GM12878 (cell line): Measurements from ENCODE around the gene SLC46A2. TPM values are rescaled to one million over a fixed set of nuclear protein-coding genes. Genes with fewer than 3 reads are reported as not detected.

Source experiments
- ATAC-seq: fragments of 200-7000 bp; cut with Tn5 transposase; 3 replicates; pipeline ENCODE4 v1.9.1; 2020; ENCODE audit warnings: mild to moderate bottlenecking, moderate library complexity
- BruUV-seq: library from RNA; stranded (reverse); fragments of 400-500 nt; replicated peaks from 2 replicates; lab custom pipeline; 2021; lab: Mats Ljungman, UMichigan
- CTCF ChIA-PET: fragments of 300-600 bp; sonication (Branson Sonifier 250); formaldehyde crosslinking; extraction: SDS; loops from one replicate; lab custom pipeline; 2021; ENCODE audit warnings: inconsistent platforms; lab: Yijun Ruan, JAX
- POLR2A ChIA-PET: fragments of 350-600 bp; formaldehyde crosslinking; extraction: SDS; loops from one replicate; lab custom pipeline; 2021; ENCODE audit warnings: inconsistent platforms; lab: Charles Lee
- RAD21 ChIA-PET: fragments of 300-600 bp; sonication (Branson Sonifier 250); formaldehyde crosslinking; loops from one replicate; lab custom pipeline; 2023; ENCODE audit warnings: antibody characterized with exemption; ENCODE audit not compliant: unreplicated experiment; lab: Charles Lee
- SMC1A ChIA-PET: fragments of 300-600 bp; sonication (Branson Sonifier 250); formaldehyde crosslinking; loops from one replicate; lab custom pipeline; 2023; ENCODE audit not compliant: unreplicated experiment, uncharacterized antibody; lab: Charles Lee
- DNase-seq: peaks from one replicate; pipeline ENCODE4 v3.0.0-alpha.2; 2011; ENCODE audit warnings: low read depth, low spot score
- FAIRE-seq: peaks from 3 replicates; lab custom pipeline; 2011; peaks lifted over from hg19 to GRCh38; lab: Jason Lieb, UNC
- H2AFZ ChIP-seq: 2 replicates; pipeline ENCODE4 v1.6.0; 2011; ENCODE audit warnings: low read depth, low read length, control low read depth; ENCODE audit not compliant: control insufficient read depth
- H3K27ac ChIP-seq: 2 replicates; pipeline ENCODE4 v1.5.1; 2011; ENCODE audit warnings: control low read depth; ENCODE audit not compliant: control insufficient read depth, insufficient read depth
- H3K27me3 ChIP-seq, 2 experiments: replicated peaks in 1 of 2; 2 replicates each; pipeline versions ENCODE4 v1.6.0 to v1.6.1; 2011; ENCODE audit warnings: low read length in 1 of 2; ENCODE audit not compliant: control insufficient read depth in 2 of 2, insufficient read depth in 2 of 2
- H3K36me3 ChIP-seq, 2 experiments: 2 replicates each; pipeline ENCODE4 v1.5.1; 2011; ENCODE audit warnings: low read length in 1 of 2; ENCODE audit not compliant: control insufficient read depth in 2 of 2, insufficient read depth in 2 of 2
- H3K4me1 ChIP-seq: 2 replicates; pipeline ENCODE4 v1.6.1; 2011; ENCODE audit warnings: mild to moderate bottlenecking, low read length, moderate library complexity, mixed read lengths; ENCODE audit not compliant: control insufficient read depth, insufficient read depth
- H3K4me2 ChIP-seq: 2 replicates; pipeline ENCODE4 v1.6.0; 2011; ENCODE audit warnings: control low read depth; ENCODE audit not compliant: control insufficient read depth, insufficient read depth
- H3K4me3 ChIP-seq: fragments of 200-600 bp; sonication (generic); 2 replicates; pipeline ENCODE4 v1.5.1; 2016
- H3K79me2 ChIP-seq: 2 replicates; pipeline ENCODE4 v1.6.0; 2011; ENCODE audit warnings: low read length; ENCODE audit not compliant: control insufficient read depth, insufficient read depth
- H3K9ac ChIP-seq: 2 replicates; pipeline ENCODE4 v1.8.0; 2011; ENCODE audit warnings: low read length, control low read depth, mixed read lengths; ENCODE audit not compliant: control insufficient read depth, insufficient read depth
- H3K9me3 ChIP-seq: replicated peaks from 3 replicates; pipeline ENCODE4 v1.5.1; 2011; ENCODE audit warnings: mild to moderate bottlenecking, low read length; ENCODE audit not compliant: control insufficient read depth, insufficient read depth
- H4K20me1 ChIP-seq: 2 replicates; pipeline ENCODE4 v1.6.0; 2011; ENCODE audit not compliant: control insufficient read depth, insufficient read depth
- PML ChIP-seq: IDR thresholded peaks from 2 replicates; pipeline ENCODE4 v1.6.1; 2012; ENCODE audit warnings: low read length, inconsistent platforms
- ZBED1 ChIP-seq: IDR thresholded peaks from 2 replicates; pipeline ENCODE4 v1.6.1; 2016; ENCODE audit warnings: borderline replicate concordance
- ZBTB4 ChIP-seq: fragments of 450-650 bp; formaldehyde crosslinking; IDR thresholded peaks from 2 replicates; pipeline ENCODE4 v1.4.0; 2022; ENCODE audit warnings: mild to moderate bottlenecking, moderate library complexity
- ZBTB40 ChIP-seq: fragments of 450-650 bp; IDR thresholded peaks from 2 replicates; pipeline ENCODE4 v1.6.1; 2016; ENCODE audit warnings: mild to moderate bottlenecking, moderate library complexity, borderline replicate concordance
- WGBS: methylation state at CpG from one replicate; pipeline ENCODE4 v1.1.6; 2016; ENCODE audit warnings: low lambda C conversion rate; ENCODE audit not compliant: insufficient replicate concordance, insufficient coverage; ENCODE audit errors: missing lambda C conversion rate; 5-methylcytosine and 5-hydroxymethylcytosine counted together
- in situ Hi-C: fragments of 300-500 bp; cut with MboI; formaldehyde crosslinking; loops from 9 replicates; pipeline ENCODE4 v1.14.3; 2018; ENCODE audit warnings: mixed read lengths
- intact Hi-C: fragments of 100-400 bp; cut with micrococcal nuclease; formaldehyde crosslinking; loops from one replicate; pipeline ENCODE4 v1.14.2; 2022; ENCODE audit not compliant: unreplicated experiment
- polyA plus RNA-seq, 11 experiments: library from polyadenylated mRNA; depleted of rRNA in 4 of 11; unstranded in 6 of 11; stranded (reverse) in 5 of 11; fragments of >200 nt; fragmentation: Nextera tagmentation in 4 of 11; fragmentation: Illumina TruSeq in 1 of 11; extraction: Ambion mirVana in 4 of 11; extraction: Trizol in 1 of 11; gene quantifications; 1 replicate in 1 of 11; 2 replicates in 10 of 11; pipeline versions ENCODE4 v1.2.1 to v1.2.3, GENCODE V29; 2011 to 2016; ENCODE audit warnings: inconsistent platforms in 2 of 11, missing spikeins in 2 of 11, low read depth in 1 of 11
- total RNA-seq, 4 experiments: library from RNA; depleted of rRNA in 3 of 4; stranded (reverse); fragments of >200 nt in 3 of 4; fragmentation: Illumina TruSeq in 1 of 4; extraction: Trizol in 1 of 4; gene quantifications; 2 replicates each; pipeline versions ENCODE4 v1.2.1 to v1.2.3, GENCODE V29; 2013 to 2021
- TF ChIP-seq, protein P1 (sequence below): fragments of 450-650 bp; IDR thresholded peaks from 2 replicates; pipeline ENCODE4 v1.6.1; 2017; ENCODE audit warnings: borderline replicate concordance

SLC46A2 gene
- total and polyA plus RNA-seq, 10 of the 15 experiments (the other 5 are each of a cell fraction or from before 2014, with no cell fraction given), result not detected

- no peak for TF ChIP-seq ZBTB40
Measured at GRCh38 chr9:112921549-112921948, 30.9 kb upstream of the SLC46A2 start (continued).

- no peak overlapping the region for H3K4me3 ChIP-seq
- no TSS peak for BruUV-seq
- H3K27me3 ChIP-seq, result no peaks in the 10 kb centered on the region; a peak in 1 of 4 replicates
- DNase-seq (no peak), FAIRE-seq (no peak), ATAC-seq (no peak)
- no peaks in the 10 kb centered on the region for H3K36me3 ChIP-seq
- H3K4me1 ChIP-seq, result no peaks in the 10 kb centered on the region
- intact Hi-C loops, result no loop called here
- no peak overlapping the region for H3K27ac ChIP-seq
- no peak overlapping the region for H2AFZ ChIP-seq
- no peaks in the 10 kb centered on the region for H4K20me1 ChIP-seq
- no peak overlapping the region for H3K9ac ChIP-seq
- H3K79me2 ChIP-seq, result no peaks in the 10 kb centered on the region
- 0% methylated on average over 1 of the region's 1 CpG for WGBS
- CTCF ChIA-PET, result interaction anchor here (2.0 to 2.4 kb wide), 2 partner anchors 15 to 194 kb away, joined by 5 to 9 read pairs; no protein-coding TSS in a partner anchor
- H3K9me3 ChIP-seq, result no peaks in the 10 kb centered on the region
- RAD21 ChIA-PET, result no interaction called here
- no peak overlapping the region for H3K4me2 ChIP-seq
- TF ChIP-seq, protein P1, sequence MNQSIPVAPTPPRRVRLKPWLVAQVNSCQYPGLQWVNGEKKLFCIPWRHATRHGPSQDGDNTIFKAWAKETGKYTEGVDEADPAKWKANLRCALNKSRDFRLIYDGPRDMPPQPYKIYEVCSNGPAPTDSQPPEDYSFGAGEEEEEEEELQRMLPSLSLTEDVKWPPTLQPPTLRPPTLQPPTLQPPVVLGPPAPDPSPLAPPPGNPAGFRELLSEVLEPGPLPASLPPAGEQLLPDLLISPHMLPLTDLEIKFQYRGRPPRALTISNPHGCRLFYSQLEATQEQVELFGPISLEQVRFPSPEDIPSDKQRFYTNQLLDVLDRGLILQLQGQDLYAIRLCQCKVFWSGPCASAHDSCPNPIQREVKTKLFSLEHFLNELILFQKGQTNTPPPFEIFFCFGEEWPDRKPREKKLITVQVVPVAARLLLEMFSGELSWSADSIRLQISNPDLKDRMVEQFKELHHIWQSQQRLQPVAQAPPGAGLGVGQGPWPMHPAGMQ, result no peak
- no peak for TF ChIP-seq ZBTB4 (CRISPR knock-in tag)
- TF ChIP-seq PML, result no peak
- no peak for TF ChIP-seq ZBED1
- POLR2A ChIA-PET, result no interaction called here
- in situ Hi-C loops, result no loop called here
- SMC1A ChIA-PET, result no interaction called here
Measured at GRCh38 chr9:112917987-112918362, 27.3 kb upstream of the SLC46A2 start.
